Hepatic stellate cell (primary cell): ENCODE measurements around the gene ADAMTS9.

Experiments used
- DNase-seq: peaks from one replicate; pipeline ENCODE4 v3.0.0; 2011; ENCODE audit warnings: low spot score

Gene ADAMTS9

DNA sequence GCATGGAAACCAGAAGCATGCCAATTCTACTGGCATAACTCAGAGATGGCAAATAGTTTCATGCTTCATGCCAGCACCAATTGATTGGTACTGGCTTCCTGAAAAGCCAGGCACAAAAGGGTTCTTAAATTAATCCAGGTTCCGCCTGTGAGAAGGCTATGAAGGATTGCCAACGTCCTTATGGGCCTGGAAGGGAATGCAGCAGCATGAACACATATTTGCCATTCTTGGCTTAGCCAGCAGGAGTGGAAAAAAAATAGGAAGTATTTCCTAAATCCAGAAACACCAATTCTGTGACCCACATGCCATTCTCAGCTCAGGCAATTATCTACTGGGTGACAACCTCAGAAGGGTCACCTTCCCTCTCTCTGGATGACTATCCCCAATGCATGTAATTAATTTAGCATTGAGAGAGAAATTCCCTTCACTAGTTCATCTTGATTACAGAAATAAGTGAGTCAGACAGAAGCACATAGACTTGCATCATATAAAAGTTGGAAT is 36.0 kb downstream of the ADAMTS9 start:
- no peak for DNase-seq

DNA sequence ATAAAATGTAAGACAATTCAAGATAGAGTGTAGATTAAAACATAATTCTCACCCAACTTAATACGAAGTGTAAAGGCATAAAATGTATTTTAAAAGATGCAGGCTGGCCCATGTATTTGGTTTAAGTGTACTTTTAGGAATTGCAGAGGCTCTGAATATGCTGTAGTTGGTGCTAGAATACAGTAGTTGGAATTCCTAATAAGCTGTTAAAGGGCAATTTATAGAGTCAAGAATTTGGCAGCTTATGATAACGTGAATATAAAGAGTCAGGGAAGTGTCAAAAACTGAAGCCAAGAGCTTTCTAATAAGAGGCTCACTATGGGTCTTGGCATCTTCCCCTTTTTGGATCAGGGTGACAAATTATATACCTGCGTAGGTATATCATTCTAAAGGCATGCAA is 36.5 kb downstream of the ADAMTS9 start:
- DNase-seq = no peak

DNA sequence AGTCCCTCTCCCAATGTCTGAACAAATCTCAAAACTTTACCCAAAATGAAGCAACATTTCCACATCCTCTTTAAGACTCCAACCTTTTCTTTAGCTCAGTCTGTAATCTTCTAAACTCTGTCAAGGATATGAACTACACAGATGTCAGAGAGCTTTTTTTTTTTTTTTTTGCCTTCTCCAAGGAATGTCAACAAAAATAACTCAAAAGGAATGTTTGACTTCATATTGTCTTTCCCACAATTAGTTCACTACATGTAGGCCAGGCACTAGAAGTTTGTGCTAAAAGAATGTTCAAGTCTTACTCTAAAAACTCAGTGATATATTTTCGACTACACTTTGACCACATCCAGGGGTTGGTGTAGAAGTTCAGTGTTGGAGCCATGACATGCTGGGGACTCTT is 37.1 kb downstream of the ADAMTS9 start:
- DNase-seq = peak; percentile 12

DNA sequence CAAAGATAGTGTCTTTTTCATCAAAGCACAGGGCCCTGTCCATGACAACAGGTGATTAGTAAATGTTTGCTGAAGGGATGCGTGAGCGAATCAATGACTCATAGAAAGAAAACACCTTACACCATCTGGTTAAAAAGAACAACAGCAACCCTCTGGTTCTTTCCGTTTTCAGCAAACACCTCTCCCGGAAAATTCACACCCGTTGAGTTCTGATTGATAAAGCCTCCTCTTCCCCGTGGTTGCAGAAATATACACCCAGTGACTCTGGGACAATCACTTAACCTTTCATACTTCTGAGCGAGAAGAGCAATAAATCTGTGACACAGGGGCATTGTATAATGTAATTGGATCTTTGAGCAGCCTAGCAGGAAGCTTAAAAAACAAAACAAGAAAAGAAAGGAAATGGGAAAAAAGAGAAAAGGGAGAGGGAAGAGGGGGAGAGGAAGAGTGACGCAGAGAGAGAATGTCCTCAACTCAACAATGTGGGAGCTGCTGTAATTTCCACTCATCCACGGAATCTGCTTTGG is 37.6 kb downstream of the ADAMTS9 start:
- no peak for DNase-seq

DNA sequence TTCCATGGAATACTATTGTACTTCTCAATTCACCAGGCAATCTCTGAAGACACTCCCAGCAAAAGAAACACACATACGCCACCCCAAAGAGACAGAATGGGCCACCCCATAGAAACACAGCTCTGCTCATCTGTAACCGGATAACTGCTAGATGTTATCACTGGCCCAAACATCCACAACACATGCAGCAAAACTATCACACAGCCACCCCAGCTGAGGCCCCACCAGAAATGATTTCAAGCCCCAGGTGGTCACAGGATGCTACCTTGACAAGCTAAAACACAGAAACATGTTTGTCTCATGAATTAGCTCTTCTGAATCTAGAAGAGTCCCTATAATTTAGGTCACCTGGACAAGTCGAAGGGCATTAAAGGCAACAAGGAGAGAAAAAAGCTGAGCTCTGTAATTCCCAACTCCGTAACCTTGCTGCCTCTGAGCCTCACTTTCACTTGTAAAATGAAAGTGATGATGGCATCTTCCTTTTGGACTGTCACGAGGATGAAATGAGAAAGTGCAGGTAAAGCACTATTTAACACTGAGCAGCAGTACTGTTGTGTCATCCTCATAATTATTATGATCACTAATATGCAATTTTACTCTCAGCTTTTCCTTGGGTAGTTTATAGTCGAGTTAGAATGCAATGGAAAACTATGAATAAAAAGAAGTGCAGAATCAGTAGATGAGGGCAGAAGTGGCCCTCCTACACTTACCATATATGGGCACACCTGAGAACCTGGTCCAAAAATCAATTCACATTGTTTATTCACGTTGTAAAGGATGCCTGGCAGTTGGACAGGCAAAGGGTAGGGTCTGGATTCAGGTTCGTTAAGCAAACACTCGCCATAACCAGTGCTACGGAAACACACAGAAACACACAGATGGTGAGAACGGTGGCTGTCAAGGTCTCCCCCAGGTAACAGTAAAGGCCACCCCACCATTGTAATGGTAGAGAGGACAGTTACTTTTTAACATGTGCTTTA is 38.6 kb downstream of the ADAMTS9 start:
- DNase-seq = no peak

DNA sequence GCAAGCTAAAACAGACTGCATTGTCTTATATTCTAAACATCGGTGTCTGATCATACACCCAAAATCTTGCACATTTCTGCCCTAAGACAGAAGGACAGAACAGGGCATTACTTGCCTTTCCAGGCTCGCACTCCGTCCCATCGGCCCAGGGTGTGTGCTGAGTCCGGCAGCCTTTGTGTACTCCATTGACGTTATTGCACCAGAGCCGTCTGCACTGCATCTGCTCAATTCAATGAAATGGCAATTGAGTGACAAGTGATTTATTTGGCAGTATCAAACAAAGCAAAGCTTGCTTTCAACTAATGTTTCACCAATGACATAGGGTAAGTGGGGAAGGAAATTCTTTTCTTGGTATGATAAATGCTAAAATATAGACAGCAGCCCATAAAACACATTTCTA is 40.0 kb downstream of the ADAMTS9 start:
- DNase-seq = no peak

DNA sequence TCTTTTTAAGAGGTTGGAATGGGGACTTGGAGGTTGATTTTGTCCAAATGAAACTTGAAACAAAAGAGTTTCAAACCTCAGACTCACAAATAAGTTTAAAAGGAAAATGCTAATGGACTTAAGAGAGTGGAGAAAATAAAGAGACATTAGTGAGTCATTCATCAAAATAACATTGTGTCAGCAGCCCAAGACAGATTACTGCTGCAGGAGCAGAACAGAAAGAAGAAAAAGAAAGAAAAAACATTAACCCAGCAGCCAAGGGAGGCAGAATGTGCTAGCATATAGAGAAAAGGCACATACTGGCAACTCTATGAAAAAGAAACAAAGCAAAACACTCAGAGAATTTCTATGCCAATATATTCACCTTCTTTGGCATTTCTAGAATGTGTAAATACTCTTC is 42.6 kb downstream of the ADAMTS9 start:
- no peak for DNase-seq

DNA sequence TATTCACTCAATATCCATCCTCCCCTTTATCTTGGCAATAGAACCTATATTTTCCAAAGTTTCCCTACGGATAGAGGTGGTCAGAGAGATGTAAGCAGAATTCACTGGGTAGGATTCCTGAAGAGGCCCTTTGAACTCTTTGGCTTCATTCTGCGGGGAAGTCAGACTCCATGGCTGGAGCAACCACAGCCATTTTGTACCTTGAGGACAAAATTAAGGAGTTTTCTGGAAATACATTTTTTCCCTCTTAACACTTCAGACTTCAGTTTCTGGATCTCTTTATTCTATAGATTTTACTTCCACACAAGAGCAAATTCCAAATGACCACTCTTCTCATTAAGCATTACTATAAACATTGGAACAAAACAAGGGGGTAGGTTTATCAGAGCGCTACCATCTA is 43.3 kb downstream of the ADAMTS9 start:
- no peak for DNase-seq

DNA sequence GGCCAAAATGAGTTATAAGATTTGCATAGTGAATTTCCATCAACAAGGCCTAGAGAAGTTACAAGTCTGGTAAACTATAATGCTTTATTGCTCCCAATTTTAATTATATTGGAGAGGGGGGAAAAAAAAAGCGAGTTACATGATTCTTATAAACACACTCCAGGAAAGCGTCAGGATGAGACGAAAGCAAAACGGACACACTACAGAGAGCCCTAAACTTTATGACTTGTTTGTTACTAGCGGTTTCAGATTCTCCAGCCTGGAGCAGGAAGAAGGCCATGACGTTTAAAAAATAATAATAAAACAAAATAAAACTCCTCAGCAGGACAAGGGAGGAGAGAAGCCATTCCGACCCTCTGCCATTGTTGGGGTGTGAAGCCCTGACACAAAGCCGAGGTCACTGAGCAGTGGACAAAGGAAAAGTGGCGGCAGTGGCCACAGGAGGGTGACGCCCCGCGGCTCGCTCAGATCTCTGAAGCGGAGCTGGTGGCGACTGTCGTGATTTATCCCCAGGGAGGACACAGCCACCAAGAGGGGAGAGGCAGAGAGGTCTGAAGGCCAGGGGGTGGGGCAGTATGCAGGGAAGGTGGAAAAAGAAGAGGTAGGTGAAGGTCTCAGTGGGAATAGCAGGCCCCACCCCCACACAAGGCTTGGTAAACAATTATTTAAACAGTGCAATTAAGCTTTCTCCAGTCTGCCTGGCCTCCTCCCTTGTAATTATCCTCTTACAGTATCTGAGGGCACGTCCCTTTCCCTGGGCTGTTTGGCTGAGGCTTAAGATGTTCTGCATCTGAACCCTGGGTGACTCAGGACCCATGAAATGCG is 45.3 kb downstream of the ADAMTS9 start:
- no peak for DNase-seq

DNA sequence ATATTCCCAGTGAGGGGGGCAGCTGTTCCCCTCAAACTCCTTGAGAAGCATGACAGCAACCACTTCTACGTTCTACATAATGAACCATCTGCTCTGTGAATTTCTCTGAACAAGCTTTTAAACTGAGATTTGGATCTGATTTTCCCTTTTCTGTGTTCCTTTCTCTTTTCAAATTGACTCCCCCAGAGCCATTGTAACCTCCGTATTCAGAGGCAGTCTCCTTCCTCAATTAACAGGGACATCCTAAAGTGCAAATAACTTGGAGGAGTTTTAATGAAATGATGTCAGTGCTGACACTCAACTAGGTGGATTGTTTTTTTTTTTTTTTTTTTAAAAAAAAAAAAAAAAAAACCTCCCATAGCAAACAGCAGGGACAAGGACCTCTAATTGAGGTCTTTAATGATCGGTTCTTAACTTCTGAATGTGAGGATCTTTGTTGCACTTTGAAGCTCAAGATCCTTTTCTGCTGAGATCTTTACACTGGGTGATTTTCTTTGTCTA is 48.8 kb downstream of the ADAMTS9 start:
- no peak for DNase-seq

DNA sequence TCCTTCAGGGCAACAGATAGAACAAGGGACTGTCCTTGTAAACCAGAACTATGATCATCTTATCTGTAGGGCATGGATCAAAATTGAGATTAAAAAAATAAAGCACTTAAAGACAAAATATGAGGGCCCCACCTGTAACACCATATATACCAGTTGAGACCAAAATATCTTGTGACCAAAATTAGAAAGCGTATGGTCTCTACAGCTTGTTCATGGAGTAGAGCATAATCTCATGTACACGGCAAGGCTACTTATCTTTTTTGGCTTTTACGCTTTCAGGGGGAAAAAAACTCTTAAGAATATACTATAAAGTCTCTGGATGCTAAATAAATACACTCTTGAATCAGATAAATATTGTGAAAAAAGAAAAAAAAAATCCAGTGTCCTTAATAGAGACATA is 49.3 kb downstream of the ADAMTS9 start:
- no peak for DNase-seq

DNA sequence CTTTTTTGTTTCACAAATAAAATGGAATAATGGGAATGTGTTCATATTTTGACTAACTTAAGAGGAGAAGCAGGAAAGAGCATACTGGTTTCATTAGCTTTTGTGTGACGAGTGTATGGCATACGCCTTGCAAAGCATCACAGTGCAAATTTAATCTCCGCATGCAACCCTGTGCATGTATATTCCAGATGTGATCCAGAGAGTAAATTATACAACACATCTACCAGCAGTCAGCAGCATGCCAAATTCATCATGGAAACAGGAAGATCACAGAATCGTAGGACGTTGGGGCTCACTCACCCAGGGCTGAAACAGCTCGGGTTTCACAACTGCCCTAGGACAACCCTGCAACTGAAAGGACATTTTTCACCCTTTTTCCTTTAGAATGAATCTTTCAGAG is 53.4 kb downstream of the ADAMTS9 start:
- no peak for DNase-seq

DNA sequence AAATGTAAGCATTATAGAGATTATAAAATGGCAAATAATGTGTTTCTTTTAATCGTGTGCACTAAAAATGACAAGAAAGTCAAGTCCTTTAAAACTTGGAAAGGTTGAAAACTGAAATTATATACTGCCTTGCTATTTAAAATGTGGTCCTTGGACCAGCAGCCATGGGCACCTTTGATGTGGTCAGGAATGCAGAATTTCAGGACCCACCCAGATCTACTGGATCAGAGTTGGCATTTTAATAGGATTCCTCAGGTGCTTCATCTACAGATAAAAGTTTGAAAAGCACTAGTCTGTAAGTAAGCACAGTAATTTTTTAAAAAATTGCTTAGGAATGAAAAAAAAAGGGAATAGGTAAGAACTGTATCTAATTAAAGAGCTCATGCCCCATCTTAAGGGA is 55.8 kb downstream of the ADAMTS9 start:
- DNase-seq = no peak

DNA sequence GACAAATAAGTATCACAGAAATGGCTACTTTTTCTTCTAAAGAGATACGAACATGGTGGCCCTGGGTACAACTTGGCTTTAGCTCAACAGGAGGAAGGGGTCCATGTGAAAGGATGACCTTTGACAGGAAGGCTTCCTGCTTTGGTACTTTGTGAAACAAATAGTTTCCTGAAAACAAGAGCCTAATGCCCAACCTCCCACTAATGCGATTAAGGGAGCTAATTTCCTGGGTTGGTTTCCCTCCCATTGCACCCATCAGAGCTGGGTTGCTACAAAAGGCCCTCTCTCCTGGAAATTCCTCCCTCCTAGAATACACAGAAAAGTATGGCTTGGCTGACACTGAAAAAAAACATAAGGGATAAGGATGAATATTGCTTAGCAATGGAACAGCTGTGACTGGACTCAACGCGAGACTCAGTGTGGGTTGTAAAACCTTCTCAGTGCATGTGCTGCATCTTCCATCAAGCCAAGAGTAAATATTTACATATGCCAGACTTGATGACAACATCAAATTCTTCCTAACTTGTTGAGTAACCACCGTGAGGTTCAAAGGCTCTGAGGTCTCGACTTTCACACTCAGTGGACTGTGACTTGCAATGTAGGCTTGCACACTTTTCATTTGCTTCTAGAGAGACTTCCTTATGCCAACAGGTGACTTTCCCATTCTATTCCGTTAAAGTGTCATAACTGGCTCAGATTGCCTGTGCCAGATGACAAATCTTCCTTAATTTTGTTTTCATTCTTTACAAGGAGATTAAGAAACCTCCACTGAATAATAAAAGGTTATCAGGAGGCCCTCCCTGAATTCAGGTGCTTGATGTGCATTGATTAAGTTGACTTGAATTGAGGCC is 60.1 kb downstream of the ADAMTS9 start:
- DNase-seq = no peak

DNA sequence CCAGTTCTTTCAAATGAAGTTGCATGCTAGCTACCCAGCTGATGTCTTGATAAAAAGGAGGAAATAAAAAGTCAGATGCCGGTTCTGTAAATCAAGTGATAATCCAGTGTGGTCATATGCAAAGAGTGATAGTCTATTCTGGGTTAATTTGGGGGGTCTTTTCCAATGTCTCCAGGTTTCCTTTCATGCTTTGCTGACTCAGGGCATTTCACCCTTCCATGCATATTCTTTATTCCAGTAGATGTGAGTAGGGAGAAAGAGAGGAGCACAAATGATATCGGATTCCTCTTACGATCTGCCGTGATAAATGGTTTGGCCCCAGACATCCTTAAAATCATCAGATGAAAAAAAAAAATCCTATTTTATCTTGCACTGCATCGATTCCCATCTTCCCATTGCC is 60.8 kb downstream of the ADAMTS9 start:
- no peak for DNase-seq

DNA sequence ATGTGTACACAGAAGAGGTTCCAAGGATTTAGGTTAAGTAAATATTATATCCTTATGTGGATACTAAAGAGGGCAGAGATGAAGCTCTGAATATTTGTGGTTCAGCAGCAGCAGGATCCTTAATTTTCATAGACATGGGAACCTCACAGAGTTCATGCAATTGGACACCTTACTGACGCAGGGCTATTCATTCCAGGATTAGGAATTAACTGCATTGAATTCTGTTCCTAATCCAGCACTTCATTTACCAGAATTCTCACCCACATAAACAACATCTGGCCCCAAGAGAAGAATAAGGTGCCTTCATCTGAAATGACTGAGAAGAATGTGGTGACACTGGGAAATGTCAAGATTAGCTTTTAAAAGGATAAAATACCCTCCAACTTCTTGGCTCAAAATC is 62.4 kb downstream of the ADAMTS9 start:
- no peak for DNase-seq

DNA sequence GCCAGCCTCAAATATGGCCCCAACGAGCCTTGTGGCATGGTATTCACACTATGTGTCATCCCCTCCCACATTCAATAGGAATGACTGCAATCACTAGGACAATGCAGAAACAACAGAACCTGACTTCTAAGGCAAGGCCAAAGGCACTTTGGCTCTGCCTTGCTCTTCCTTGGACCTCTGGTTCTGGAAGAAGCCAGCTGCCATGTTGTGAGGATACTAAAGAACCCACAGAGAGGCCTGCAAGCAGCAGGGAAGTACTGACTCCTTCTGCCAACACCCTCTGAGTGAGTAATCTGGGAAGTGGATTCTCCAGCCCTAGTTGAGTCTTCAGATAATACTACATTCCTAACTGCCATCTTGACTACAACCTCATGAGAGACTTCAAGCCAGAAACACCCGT is 64.7 kb downstream of the ADAMTS9 start:
- DNase-seq = no peak

DNA sequence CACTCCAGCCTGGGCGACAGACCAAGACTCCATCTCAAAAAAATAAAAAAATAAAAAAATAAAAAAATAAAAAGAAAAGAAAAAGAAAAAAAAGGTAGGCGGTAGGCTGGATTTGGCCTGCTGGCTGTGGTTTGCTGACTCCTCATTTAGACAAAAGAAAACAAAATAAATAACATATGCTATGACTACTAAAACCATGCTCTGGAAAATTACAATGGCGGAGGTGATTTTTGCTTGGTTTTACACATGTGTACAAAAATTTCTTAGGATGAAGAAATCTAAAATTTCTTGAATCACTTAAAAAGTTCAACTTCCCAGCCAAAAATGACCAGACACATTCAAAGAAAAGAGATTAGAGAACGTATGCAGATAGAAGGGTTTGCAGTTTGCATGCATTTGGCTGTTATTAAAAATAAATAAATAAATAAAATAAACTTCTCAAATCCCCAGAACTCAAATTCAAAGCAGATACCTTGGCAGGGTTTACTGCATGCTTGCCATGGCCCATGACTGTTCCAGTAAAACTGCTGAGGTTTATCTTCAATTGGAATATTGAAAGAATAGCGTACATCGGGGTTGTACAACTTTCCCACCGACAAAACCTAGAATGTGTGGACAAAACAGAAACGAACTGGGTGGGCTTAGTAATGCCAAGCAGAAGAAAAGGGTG is 65.9 kb downstream of the ADAMTS9 start:
- DNase-seq = no peak

DNA sequence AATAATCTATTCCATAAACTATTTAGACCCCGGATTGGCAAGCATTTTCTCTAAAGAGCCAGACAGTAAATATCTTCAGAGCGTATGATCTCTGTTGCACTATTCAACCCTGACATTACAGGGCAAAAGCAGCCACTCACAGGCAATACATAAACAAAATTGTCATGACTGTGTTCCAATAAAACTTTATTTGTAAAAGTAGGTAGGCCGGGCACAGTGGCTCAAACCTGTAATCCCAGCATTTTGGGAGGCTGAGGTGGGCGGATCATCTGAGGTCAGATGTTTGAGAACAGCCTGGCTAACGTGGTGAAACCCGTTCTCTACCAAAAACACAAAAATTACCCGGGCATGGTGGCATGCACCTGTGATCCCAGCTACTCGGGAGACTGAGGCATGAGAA is 66.5 kb downstream of the ADAMTS9 start:
- DNase-seq = no peak

DNA sequence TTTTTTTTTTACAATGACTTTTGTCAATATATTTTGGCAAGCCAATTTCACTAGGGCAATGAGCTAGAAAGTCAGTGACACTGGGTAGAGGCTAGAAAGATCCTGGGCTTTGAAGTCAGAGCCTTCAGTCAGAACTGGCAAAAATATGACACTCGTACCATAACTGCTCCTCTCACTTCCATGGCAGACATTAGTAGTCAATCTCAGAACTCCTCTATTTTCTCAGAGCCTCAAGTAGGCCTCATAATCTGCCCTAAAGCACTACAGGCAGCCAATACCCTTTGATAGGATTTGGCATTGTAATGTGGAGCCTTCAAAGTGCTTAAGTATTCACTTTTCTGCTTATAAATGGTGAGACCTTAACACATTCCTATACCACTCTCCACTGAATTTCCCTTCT is 67.8 kb downstream of the ADAMTS9 start:
- no peak for DNase-seq

DNA sequence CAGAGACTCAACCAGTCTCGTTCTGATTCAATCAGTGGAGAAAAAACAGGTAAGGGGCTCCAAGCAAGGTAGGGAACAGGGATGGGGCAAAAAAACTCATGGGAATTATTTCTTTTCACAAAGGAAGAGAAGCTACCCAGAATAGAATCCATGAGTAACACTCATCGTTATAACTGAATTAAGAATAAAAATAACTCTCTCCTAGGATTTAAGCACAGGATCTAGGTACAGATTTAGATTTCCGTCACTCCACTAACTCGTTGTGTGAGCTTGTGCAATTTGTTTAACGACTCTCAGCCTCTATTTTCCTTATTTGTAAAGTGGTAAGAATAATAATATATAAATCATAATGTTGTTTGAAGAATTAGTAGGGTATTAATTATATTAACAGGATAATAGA is 68.6 kb downstream of the ADAMTS9 start:
- DNase-seq = no peak
